Mucosa of descending colon (tissue), 3 donors: Measurements from ENCODE around the gene CEP152. TPM values are rescaled to one million over a fixed set of nuclear protein-coding genes. Genes with fewer than 3 reads are reported as not detected.

ENCODE experiments used
- ATAC-seq: fragments of 200-7000 bp; cut with Tn5 transposase; one replicate; pipeline ENCODE4 v1.9.1; 2020; ENCODE audit warnings: mild to moderate bottlenecking, moderate library complexity
- DNase-seq, 3 donors: peaks; one replicate each; pipeline ENCODE4 v3.0.0-alpha.2; 2020
- H3K36me3 ChIP-seq: fragments of 200-600 bp; one replicate; pipeline ENCODE4 v1.8.0; 2021; ENCODE audit warnings: low read depth, mild to moderate bottlenecking
- H3K4me1 ChIP-seq: fragments of 200-600 bp; one replicate; pipeline ENCODE4 v1.8.0; 2021; ENCODE audit warnings: low read depth, mild to moderate bottlenecking
- H3K4me3 ChIP-seq: fragments of 200-600 bp; one replicate; pipeline ENCODE4 v1.8.0; 2021; ENCODE audit warnings: mild to moderate bottlenecking
- H3K9me3 ChIP-seq: fragments of 200-600 bp; one replicate; pipeline ENCODE4 v1.8.0; 2021; ENCODE audit warnings: mild to moderate bottlenecking
- CTCF ChIP-seq: fragments of 200-600 bp; IDR thresholded peaks from one replicate; pipeline ENCODE4 v1.8.0; 2022; ENCODE audit warnings: antibody characterized with exemption, mild to moderate bottlenecking
- intact Hi-C, 2 donors: fragments of 100-400 bp; cut with DNase I in 1 of 2; cut with micrococcal nuclease in 1 of 2; formaldehyde crosslinking; loops; one replicate each; pipeline versions ENCODE4 v1.11.0 to v1.11.1; 2022; cut with DNase I, micrococcal nuclease
- total RNA-seq, 3 donors: library from RNA; stranded (reverse); fragmentation: NEBNext Ultra II Directional in 2 of 3; extraction: Animal tissue kit (Norgen Biotek cat#: 25700) in 2 of 3; gene quantifications; one replicate each; pipeline versions ENCODE4 v1.2.1 to v1.2.4, GENCODE V29; 2021 to 2023
- donor health status: DM: no; HTN: no; CAD: no; lungs with moderate emphysema.
- donor health status: DM: no; HTN: no; CAD: no.
- donor health status: DM: no; HTN: yes; CAD: no.

Gene CEP152
- total RNA-seq, 3 donors from 2014 or later: 7.0 to 9.4 (median 7.8) TPM

DNA sequence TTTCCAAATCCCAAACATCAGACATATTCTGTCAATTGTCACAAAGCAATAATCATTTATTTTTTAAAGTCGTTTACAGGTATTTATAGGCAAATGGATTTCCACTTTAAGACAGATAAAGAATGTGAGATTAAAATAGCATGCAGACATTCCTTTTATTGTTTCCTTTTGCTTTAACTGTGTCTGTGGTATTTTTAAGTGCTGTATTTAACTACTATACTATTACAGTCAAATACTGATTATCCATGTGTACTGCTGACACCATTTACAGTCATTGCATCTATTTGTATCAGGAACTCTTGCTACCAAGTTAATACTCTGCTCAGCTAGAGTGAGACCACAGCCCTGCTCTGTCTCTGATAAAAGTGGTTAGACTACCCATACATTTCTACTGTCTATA, 12.8 kb upstream of the CEP152 start:
- ATAC-seq: no peak
- H3K4me3 ChIP-seq: no peak overlapping the region
- no peaks in the 10 kb centered on the region for H3K36me3 ChIP-seq
- intact Hi-C loops: no loop called here
- no peak for DNase-seq
- no peaks in the 10 kb centered on the region for H3K4me1 ChIP-seq
- no peak for TF ChIP-seq CTCF
- no peaks in the 10 kb centered on the region for H3K9me3 ChIP-seq

- Histone ChIP-seq H3K36me3 (no peaks in the 10 kb centered on the region), H3K9me3 (no peaks in the 10 kb centered on the region), H3K4me1 (no peaks in the 10 kb centered on the region), H3K4me3 (no peak overlapping the region)
- intact Hi-C loops: no loop called here
- ATAC-seq: no peak
- DNase-seq: no peak
- no peak for TF ChIP-seq CTCF
These were observed 12.4 kb upstream of the CEP152 start for GRCh38 chr15:48823237-48823636.

GRCh38 chr15:48814286-48814685, 3.4 kb upstream of the CEP152 start:
- Histone ChIP-seq H3K36me3 (no peaks in the 10 kb centered on the region), H3K4me3 (no peak overlapping the region), H3K4me1 (no peaks in the 10 kb centered on the region), H3K9me3 (no peaks in the 10 kb centered on the region)
- intact Hi-C loops: no loop called here
- DNase-seq: no peak
- TF ChIP-seq CTCF: no peak
- no peak for ATAC-seq

DNA sequence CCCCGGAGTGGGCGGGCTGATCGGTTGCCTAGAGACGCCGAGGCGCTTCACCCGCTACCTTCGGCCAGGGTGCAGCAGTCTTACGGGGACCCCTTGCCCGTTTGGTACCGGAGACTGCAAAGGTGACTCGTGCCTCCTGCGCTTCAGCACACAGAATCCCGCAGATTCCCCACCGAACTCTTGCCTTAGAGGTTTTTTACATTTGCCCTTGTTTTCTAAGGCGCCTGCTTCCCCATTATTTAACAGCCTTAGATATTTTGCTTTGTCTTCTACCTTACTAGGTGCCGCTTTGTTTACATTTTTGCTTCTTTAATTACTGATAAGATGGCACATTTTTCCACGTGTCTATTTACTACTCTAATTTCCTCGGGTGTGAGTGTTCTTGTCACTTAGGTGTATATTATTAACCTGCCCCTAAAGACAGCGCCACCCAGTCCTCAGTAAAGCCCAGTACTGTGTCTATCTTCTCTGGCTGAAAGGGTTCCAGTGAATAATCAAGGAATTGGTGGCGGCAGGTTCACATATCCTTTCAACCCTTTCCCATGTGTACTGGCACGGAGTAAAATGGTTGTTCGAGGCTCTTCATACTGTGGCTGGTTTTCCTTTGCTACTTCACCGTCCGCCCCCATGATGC, 573 bp upstream of the CEP152 start:
- ATAC-seq (peak; percentile 6), DNase-seq (peak in 1 of 3 donors; percentile 15)
- H3K4me1 ChIP-seq: no peaks in the 10 kb centered on the region
- H3K9me3 ChIP-seq: no peaks in the 10 kb centered on the region
- no peaks in the 10 kb centered on the region for H3K36me3 ChIP-seq
- peak overlapping the region; percentile 59 for H3K4me3 ChIP-seq
- intact Hi-C loops: no loop called here
- no peak for TF ChIP-seq CTCF

- no peak for DNase-seq
- Histone ChIP-seq H3K4me1 (no peaks in the 10 kb centered on the region), H3K4me3 (no peak overlapping the region), H3K36me3 (no peaks in the 10 kb centered on the region), H3K9me3 (no peaks in the 10 kb centered on the region)
- no peak for TF ChIP-seq CTCF
- intact Hi-C loops: no loop called here
- no peak for ATAC-seq
These were observed 4.7 kb downstream of the CEP152 start for GRCh38 chr15:48806151-48806550.

GRCh38 chr15:48805591-48805990, 5.3 kb downstream of the CEP152 start:
- Histone ChIP-seq H3K36me3 (no peaks in the 10 kb centered on the region), H3K9me3 (no peaks in the 10 kb centered on the region), H3K4me3 (no peak overlapping the region), H3K4me1 (no peaks in the 10 kb centered on the region)
- intact Hi-C loops: no loop called here
- ATAC-seq (no peak), DNase-seq (no peak)
- no peak for TF ChIP-seq CTCF
